Medulla oblongata (tissue), 1 donor: ENCODE data around the gene MAML3.
A peak's percentile ranks its signal among the peaks of the same experiment; 100 is the strongest.

Experiments
- DNase-seq: peaks from one replicate; pipeline ENCODE4 v3.0.0-alpha.2; 2015; ENCODE audit errors: extremely low spot score

MAML3 gene

GRCh38 chr4:140003876-140004548, 150.0 kb downstream of the MAML3 start:
- DNase-seq, result no peak

GRCh38 chr4:140000232-140000631, 153.8 kb downstream of the MAML3 start:
- DNase-seq, result no peak

GRCh38 chr4:139988863-139989765, 164.9 kb downstream of the MAML3 start:
- DNase-seq, result peak; percentile 62

- DNase-seq, result no peak
Observed at GRCh38 chr4:139987502-139987850, 166.5 kb downstream of the MAML3 start.

GRCh38 chr4:139986689-139987501, 167.1 kb downstream of the MAML3 start:
- peak; percentile 46 for DNase-seq

- no peak for DNase-seq
Observed at GRCh38 chr4:139986106-139986505, 167.9 kb downstream of the MAML3 start.

GRCh38 chr4:139985401-139985800, 168.6 kb downstream of the MAML3 start:
- no peak for DNase-seq

GRCh38 chr4:139984471-139984870, 169.5 kb downstream of the MAML3 start:
- no peak for DNase-seq

GRCh38 chr4:139978692-139979091, 175.3 kb downstream of the MAML3 start:
- no peak for DNase-seq

GRCh38 chr4:139977838-139978609, 176.0 kb downstream of the MAML3 start:
- no peak for DNase-seq

GRCh38 chr4:139975830-139976272, 178.1 kb downstream of the MAML3 start:
- peak; percentile 76 for DNase-seq

GRCh38 chr4:139973616-139974015, 180.4 kb downstream of the MAML3 start:
- no peak for DNase-seq

GRCh38 chr4:139973015-139973414, 181.0 kb downstream of the MAML3 start:
- DNase-seq, result no peak

- no peak for DNase-seq
Observed at GRCh38 chr4:139972305-139972704, 181.7 kb downstream of the MAML3 start.

- DNase-seq, result no peak
Observed at GRCh38 chr4:139971111-139971510, 182.9 kb downstream of the MAML3 start.

GRCh38 chr4:139969635-139970266, 184.2 kb downstream of the MAML3 start:
- no peak for DNase-seq

GRCh38 chr4:139968831-139969230, 185.2 kb downstream of the MAML3 start:
- no peak for DNase-seq

GRCh38 chr4:139966383-139966782, 187.6 kb downstream of the MAML3 start:
- no peak for DNase-seq

GRCh38 chr4:139965789-139966188, 188.2 kb downstream of the MAML3 start:
- no peak for DNase-seq

GRCh38 chr4:139963708-139964107, 190.3 kb downstream of the MAML3 start:
- no peak for DNase-seq

GRCh38 chr4:139962130-139962684, 191.8 kb downstream of the MAML3 start:
- DNase-seq, result no peak
